ENCODE results near the gene RNPC3.

The RNPC3 gene, protein sequence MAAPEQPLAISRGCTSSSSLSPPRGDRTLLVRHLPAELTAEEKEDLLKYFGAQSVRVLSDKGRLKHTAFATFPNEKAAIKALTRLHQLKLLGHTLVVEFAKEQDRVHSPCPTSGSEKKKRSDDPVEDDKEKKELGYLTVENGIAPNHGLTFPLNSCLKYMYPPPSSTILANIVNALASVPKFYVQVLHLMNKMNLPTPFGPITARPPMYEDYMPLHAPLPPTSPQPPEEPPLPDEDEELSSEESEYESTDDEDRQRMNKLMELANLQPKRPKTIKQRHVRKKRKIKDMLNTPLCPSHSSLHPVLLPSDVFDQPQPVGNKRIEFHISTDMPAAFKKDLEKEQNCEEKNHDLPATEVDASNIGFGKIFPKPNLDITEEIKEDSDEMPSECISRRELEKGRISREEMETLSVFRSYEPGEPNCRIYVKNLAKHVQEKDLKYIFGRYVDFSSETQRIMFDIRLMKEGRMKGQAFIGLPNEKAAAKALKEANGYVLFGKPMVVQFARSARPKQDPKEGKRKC
- total RNA-seq: 6.1 to 31.2 (median 15.8) reads per million in 18 experiments

DNA sequence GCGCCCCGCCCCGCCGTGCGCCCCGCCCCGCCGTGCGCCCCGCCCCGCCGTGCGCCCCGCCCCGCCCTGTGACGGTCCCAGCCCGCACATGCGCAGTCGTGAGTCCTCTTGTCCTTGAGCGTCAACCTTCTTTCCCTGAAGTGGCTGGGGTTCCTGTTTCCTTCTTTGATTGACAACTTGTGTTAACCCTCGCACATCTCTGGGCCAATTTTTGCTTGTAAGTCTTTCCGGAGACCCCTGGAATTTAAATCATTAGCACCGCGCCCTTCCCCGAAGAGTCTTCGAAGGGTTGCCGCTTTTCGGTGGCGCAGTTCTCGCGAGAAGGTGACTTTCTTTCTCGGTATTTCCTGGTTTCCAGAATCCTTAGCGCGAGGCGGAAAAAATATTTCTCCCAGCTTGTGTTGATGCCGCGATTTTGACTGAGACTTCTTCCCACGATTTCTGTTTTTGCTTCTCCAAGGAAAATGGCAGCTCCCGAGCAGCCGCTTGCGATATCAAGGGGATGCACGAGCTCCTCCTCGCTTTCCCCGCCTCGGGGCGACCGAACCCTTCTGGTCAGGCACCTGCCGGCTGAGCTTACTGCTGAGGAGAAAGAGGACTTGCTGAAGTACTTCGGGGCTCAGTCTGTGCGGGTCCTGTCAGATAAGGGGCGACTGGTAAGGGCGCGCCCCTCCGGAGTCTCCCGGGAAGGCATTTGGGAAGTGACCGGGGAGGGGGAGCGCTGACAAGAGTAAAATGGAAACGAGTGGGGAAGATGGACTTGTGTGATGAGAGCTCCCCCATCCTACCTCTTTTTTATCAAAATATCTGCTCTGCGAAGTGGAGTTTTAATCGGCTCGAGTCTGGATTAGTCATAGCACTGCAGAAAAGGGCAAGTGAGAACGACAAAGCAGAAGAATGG is at the start of gene RNPC3:
TSS of gene RNPC3 (plus strand) at position 93 of the 901 bp plus-strand sequence. CDS start at position 465, 372 bp downstream.
- peak; percentile 88 to 92 for DNase-seq

DNA sequence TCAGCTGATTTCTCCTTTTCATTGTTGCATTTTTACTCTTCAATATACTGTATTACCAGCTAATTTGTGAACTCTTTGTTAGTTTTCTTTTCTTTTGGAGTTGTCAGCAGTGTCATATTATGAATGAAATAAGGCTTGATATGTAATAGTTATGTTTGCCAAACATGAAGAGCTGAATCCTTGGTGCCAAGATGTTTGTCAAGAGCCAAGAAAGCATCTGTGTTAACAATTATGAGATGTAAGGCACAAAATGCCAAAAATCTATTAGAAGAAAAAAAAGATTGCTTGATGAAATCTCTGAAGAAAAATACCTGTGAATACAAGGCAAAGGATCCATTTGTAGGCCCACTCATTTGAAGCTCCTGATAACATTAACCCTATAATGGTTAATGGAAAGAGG is 48.4 kb upstream of the RNPC3 start:
- DNase-seq: no peak

DNA sequence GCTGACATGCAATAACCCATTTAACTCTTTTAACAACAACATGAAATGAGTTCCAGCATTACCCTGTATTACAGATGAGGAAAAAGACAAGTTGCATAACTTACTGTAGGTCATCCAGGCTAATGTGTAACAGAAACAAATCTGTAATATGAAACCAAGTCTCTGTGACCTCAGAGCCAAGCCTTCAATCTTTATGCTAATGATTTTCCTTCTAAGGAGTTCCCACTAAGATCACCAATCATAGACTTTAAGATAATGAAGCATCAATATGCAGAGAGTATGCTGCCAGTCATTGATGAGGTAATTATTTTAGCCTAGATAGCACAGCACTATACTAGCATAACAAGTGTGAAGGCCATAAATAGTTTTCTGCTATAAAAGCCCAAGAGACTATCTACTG is 35.6 kb upstream of the RNPC3 start:
- no peak for DNase-seq

DNA sequence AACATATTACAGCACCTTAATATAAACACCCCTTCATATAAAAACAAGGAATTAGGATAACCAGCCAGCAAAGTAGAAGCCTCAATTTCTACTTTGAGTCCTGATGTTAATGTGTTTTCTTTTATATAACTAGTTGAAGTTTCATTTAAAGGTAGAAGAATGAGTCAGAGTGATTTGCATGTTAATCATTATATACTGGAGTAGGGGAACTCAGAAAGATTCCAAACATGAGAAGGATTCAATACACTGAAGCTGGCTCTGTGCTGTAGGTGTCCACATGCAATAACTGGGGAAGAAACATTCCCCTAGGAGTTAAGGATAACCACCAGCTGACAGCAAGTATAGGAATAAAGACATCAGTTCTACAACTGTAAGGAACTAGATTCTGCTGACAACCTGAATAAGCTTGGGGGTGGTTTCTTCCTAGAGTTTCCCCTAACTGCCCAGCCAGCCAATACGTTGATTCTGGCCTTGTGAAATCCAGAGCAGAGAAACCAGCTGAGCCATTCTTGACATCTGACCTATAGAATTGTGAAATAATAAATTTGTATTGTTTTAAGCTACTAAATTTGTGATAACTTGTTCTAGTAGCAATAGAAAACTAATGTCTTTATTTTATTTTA is 33.4 kb upstream of the RNPC3 start:
- peak; percentile 29 to 45 for DNase-seq

DNA sequence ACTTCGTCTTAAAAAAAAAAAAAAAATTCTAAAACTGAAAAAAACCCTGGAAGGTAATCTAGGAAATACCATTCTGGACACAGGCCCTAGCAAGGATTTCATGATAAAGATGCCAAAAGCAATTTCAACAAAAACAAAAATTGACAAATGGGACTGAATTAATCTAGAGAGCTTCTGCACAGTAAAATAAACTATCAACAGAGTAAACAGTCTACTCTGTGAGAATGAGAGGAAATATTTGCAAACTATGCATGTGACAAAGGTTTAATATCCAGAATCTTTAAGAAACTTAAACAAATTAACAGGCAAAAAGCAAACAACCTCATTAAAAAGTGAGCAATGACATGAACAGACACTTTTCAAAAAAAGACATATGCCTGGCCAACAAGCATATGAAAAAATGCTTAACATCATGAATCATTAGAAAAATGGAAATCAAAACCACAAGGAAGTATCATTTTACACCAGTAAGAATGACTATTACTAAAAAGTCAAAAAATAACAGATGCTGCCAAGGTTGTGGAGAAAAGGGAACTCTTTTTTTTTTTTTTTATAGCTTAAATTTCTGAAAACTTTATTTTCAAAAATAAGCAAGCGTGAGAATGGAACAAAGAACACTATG is 29.4 kb upstream of the RNPC3 start:
- no peak for DNase-seq

DNA sequence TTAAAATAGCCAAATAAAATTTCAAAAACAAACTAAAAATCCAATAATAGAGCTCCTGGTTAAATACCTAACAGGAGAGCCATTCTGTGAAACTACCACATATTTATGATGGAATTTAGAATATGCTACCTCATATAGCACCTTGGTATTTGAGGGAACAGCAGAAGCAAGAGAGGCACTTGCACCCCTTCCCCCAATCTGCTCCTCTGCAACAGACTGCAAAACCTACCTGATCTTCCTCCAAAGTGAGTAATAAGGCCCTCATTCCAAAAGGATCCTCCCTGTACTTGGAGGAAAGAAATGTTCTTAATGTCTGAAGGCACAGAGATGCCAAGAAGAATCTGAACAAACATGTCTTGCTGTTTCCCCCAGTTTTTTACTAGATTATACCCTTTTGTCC is 28.1 kb upstream of the RNPC3 start:
- no peak for DNase-seq

DNA sequence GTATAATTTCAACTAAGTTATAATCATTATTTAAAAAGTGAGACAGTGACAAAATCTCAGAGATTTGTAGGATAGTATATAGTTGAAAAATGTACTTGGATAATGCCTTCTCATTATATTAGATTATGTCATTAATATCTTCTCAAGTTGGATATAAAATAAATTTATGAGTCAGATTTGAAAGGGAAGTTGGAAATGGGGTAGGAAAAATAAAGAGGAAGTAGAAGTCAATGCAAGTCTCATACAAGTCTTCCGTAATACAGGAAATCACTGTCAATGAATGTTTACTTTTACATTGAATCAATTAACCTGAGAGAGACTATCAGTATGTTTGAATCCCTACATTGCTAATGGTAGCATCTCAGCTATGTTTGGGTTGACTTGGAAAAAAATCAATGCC is 16.2 kb upstream of the RNPC3 start:
- DNase-seq: peak; percentile 12 to 76

DNA sequence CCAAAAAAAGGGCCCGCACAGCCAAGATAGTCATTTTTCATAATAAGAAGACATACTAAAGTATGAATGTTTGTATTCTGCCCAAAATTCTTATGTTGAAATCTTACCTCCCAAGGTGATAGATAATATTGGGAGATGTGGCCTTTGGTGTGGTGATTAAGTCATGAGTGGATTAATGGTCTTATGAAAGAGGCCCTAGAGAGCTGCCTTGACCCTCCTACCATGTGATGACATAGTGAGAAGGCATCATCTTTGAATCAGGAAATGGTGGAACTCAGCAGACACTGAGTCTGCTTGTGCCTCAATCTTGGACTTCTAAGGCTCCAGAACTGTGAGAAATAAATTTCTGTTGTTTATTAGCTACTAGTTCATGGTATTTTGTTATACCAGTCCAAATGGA is 11.8 kb upstream of the RNPC3 start:
- peak in 1 of 2 donors; percentile 15 for DNase-seq

DNA sequence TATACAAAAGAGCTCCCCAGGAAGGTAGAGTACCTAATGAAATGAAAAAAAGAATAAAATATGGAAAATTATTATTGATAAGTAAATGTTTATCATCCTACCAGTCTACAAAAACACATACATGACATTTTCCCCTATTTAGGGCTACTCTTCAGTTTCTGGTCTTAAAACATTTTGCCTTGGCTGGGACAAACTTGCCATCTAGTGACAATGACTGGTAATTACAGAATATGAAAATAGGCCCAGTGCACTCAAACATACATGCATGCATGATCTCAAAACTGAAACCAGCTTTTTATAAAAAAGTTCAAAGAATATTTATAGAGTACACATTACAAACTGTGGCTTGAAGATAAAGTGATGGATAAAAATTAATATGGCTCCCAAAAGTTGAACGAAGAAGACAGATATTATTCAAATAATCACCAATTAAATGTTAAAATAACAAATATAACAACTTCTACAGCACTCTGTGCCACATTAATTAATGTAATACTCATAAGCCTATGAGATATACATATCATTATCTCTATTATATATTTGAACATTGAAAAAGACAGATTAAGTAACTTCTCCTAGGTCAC is 10.5 kb upstream of the RNPC3 start:
- peak; percentile 52 to 76 for DNase-seq

DNA sequence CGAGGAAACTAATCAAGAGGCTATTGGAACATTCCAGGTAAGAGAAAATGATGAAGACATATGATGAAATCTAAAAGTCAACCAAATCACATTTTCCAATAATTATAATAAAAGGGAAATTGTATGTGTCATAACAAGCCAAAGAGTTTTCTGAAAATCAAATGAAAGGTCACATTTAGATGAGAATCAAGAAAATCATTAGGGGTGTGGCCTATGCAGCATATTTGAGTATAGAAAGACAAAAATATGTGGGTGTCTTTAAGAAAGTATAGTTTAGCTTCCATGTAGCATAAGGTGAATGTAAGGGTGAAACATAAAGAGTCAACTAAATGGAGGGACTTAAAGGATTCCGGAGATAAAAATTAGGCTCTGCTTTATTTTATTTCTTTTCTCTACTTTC is 9.2 kb upstream of the RNPC3 start:
- DNase-seq: no peak

DNA sequence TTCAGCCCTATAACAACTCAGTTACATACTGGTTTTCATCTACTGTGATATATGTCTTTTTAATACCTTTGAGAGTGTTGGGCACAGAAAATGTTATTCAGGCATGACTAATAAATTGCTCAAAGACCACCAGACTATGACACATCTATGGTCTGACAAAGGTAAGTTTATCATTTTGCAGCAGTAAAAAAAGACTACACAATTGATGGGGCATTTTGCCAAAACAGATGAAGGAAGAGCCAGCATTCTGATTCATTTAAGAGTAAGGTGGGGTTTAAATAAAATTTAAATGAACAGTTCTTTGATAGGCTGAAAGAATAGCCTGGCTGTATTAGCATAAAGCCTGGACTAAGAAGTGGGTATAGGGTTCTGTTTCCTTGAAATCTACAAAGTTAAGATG is 8.8 kb upstream of the RNPC3 start:
- no peak for DNase-seq

DNA sequence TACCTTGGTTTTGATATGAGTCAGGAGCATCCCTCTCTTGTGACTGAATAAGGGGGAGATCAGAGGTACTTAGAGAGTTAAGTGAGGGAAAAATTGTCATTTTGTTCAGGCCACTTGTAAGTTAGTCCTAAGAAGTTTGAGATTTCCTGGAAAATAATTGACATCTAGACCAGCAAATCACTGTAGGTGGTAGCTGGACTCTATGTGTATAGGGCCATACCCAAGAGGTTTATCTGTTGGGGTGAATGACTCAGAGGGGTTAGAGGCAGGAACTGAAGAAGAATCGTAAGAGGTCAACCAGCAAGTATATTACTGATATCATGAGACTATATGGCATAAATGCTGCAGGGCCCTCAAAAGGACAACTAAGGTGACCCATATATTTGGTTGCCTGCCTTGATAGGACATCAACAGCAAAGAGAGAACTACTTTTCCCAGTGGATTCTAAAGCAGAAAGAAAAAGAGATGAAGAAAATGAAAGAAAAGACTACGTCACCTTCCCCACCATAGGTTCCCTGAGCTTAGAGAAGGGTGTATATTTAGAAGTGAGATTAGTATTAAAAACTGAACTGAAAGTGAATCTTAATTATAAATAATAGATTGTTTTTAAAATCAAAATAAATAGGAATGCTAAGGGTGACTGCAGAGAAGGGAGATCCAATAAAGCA is 8.0 kb upstream of the RNPC3 start:
- no peak for DNase-seq

DNA sequence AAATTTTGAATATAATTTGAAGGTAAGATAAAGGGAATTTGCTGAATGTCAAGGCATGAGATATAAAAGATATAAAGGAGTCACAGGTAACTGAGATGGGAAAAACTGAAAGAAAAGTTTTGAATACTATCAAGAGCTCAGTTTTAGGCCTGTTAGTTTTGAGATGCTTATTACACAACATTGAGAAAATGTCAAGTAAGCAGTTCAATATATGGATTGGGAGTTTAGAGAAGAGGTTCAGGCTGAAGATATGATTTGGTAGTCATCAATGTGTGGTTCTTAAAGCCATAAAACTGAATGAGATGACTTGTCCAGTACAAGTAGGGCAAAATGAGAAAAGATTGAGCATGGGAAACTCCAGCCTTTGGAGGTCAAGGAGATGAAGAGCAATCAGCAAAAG is 4.7 kb upstream of the RNPC3 start:
- DNase-seq: no peak

DNA sequence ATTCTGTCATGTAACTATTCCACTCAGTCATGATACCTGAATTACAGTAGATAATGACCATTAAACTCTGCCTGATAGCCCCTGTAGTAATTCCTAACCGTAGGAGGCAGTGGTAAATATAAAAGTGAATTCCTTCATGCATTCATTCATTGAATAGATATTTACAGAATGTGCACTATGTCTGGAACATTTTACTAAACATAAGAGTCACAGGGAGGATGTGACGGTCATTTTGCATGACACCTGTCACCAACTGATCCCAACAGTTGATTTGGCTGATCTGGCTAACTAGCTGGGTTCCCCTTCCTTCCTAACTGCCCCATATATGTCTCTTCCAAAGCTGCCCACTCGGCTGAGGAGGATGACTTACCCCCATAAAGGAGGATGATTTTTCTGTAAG is 2.2 kb upstream of the RNPC3 start:
- no peak for DNase-seq

DNA sequence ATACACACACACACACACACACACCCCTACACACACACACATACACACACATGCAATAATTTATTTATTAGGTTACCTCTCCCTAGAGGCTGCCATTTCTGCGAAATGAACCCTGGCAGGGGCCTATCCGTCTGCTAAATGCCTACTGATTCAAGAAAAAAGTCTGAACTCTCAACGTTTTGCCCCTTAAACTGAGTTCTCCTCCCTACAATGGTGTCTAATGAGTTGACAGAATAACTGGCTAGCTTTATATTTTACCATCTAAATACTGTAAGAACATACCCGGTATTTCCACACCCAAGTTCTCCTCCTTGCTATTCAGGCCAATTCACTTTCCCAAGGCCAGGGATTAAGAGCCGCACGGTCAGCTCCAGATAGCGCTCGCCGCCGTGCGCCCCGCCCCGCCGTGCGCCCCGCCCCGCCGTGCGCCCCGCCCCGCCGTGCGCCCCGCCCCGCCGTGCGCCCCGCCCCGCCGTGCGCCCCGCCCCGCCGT is 339 bp upstream of the RNPC3 start:
- DNase-seq: peak; percentile 40 to 66

DNA sequence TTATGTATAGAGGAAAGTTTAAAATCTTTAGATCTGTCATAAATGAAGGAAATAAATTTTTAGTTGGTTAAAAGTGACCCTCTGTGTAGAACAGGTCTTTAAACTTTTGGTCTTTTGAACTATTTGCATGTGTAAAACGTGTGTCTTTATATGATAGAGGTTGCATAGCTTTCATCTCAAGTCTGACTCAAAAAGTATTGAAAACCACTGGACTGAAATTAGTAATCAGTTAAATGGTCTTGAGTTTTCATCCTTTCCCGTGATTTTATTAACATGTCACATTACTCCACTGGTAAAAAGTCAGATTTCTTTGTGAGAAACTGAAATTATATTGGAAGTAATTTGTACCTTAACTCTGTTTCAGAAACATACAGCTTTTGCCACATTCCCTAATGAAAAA is 1.8 kb downstream of the RNPC3 start:
- no peak for DNase-seq

DNA sequence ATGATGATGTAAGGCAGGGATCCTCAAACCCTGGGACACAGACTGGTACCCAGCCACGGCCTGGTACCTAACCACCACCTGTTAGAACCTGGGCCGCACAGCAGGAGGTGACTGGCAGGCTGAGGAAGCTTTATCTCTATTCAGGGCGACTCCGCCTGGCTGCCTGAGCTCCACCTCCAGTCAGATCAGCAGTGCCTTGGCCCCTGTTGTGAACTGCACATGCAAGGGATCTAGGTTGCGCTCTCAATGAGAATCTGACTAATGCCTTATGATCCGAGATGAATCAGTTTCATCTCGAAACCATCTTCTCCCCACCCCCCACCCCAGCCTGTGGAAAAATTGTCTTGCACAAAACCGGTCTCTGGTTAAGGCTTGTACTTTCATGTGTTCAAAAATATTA is 4.2 kb downstream of the RNPC3 start:
- no peak for DNase-seq

DNA sequence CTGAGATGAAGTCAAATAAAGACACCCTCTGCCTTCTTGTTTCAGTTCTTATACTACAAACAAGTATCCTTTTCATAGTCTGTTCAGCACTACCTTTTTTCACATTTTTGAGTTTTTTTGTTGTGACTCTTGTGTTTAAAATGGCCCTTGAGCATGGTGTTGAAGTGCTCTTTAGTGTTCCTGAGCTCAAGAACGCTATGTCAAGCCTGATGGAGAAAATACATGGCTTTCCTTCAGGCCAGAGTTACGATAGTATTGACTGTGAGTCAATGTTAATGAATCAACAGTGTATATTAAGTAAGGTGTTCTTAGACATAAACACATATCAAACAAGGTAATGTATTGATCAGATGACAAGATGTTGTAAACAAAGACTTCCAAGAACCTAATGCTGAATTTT is 12.7 kb downstream of the RNPC3 start:
- no peak for DNase-seq

DNA sequence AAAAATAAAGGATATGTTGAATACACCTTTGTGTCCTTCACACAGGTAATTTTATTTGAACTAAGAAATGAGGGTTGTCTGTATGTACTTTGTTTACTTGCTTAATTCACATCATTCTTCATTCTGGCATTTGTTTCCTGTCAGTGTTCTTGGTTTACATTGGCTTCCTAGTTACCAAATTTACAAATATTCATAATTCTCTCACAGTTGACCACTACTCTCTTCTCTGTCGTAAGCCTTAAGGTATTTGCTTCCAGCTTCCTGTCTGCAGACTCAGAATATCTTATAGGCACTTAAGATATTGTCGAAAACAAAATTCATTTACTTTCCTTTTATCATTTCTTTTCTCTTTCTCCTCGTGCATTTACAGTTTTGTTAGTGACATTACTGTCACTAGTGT is 15.9 kb downstream of the RNPC3 start:
- no peak for DNase-seq

DNA sequence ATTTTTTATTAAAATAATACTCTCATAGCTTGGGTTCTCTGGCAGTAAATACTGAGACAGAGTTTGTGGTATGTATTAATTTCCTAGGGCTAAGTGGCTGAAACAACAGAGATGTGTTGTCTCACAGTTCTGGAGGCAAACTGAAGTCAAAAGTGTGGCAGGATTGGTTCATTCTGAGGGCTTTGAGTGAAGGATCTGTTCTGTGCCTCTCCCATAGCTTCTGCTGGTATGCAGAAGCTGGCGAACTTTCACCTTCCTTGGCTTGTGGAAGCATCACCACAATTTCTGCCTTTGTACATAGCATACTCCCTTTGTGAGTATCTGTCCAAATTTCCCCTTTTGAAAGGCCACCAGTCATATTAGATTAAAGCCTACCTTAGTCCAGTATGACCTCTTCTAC is 21.0 kb downstream of the RNPC3 start:
- DNase-seq: no peak

DNA sequence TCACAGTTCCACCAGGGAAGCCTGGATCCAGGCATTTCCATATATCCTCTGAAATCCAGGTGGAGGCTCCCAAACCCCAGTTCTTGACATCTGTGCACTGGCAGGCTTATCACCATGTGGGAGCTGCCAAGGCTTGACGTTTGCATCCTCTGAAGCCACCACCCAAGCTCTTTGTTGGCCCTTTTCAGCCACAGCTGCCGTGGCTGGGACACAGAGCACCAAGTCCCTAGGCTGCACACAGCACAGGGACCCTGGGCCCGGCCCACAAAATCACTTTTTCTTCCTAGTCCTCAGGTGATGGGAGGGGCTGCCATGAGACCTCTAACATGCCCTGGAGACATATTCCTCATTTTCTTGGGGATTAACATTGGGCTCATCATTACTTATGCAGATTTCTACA is 22.3 kb downstream of the RNPC3 start:
- no peak for DNase-seq
